AG09319 (cell line): Measurements from ENCODE around the gene KRTAP5-5.
"Not testable (repeated sequence)": the region's sequence is repeated elsewhere in the genome, so short reads cannot be mapped to it uniquely, and the experiment has no call there.

Experiments used
- DNase-seq: peaks from one replicate; pipeline ENCODE4 v3.0.0-alpha.2; 2010; ENCODE audit warnings: low read depth; ENCODE audit errors: extremely low read depth
- TF ChIP-seq, protein P1 (sequence below): IDR thresholded peaks from 2 replicates; pipeline ENCODE4 v1.5.1; 2011; ENCODE audit warnings: low read depth, mild to moderate bottlenecking, inconsistent platforms, low read length, moderate library complexity

The KRTAP5-5 gene

DNA sequence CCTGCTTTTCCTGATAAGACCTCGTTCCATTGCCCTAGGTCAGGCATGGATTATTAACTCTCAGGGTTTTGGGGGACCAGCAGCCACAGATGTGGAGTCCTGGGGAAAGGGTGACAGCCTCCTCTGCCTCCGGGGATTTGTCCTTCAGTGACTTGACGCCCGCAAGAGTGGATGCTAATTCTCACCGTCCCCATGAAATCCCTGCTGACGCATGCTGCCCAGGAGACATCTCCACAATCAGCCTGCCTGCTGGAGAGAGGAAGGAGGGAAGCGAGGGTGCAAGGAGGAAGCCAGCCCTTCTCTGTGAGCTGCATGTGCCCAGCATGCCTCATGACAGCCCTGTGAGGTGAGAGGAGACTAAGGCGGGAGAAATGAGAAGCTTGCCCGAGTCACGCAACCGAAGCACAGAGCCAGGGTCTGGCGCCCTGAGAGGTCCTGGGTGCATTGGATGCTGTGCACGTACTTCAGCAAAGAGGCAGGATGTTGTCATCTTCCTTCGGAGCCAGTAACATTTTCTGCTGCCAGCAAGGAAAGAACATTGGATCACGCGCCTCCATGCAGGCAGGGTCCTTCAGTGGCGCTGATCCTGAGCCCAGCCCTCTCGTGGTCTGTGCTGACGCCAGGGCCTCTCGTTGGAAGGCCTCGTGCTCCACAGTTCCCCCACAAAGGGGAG lies 40.1 kb downstream of the KRTAP5-5 start:
- TF ChIP-seq, protein P1, sequence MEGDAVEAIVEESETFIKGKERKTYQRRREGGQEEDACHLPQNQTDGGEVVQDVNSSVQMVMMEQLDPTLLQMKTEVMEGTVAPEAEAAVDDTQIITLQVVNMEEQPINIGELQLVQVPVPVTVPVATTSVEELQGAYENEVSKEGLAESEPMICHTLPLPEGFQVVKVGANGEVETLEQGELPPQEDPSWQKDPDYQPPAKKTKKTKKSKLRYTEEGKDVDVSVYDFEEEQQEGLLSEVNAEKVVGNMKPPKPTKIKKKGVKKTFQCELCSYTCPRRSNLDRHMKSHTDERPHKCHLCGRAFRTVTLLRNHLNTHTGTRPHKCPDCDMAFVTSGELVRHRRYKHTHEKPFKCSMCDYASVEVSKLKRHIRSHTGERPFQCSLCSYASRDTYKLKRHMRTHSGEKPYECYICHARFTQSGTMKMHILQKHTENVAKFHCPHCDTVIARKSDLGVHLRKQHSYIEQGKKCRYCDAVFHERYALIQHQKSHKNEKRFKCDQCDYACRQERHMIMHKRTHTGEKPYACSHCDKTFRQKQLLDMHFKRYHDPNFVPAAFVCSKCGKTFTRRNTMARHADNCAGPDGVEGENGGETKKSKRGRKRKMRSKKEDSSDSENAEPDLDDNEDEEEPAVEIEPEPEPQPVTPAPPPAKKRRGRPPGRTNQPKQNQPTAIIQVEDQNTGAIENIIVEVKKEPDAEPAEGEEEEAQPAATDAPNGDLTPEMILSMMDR: no peak
- DNase-seq: no peak

DNA sequence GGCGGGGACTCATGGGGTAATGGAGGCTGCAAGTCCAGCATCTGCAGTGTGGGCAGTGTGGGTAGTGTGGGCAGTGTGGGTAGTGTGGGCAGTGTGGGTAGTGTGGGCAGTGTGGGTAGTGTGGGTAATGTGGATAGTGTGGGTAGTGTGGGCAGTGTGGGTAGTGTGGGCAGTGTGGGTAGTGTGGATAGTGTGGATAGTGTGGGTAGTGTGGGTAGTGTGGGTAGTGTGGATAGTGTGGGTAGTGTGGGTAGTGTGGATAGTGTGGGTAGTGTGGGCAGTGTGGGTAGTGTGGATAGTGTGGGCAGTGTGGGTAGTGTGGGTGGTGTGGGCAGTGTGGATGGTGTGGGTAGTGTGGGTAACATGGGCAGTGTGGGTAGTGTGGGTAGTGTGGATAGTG lies 40.9 kb downstream of the KRTAP5-5 start:
- not testable (repeated sequence) for DNase-seq

DNA sequence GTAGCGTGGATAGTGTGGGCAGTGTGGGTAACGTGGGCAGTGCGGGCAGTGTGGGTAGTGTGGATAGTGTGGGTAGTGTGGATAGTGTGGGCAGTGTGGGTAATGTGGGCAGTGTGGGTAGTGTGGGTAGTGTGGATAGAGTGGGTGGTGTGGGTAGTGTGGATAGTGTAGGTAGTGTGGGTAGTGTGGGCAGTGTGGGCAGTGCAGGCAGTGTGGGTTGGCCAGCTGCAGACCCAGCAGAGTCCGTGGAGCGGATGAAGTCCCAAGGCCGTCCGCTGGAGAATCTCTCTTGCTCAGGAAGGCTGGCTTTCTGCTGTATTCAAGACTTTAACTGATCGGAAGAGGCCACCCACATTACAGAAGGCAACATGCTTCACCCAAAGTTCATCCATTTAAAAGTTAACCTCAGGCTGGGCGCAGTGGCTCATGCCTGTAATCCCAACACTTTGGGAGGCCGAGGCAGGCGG lies 41.4 kb downstream of the KRTAP5-5 start:
- no peak for DNase-seq
- TF ChIP-seq, protein P1: no peak

DNA sequence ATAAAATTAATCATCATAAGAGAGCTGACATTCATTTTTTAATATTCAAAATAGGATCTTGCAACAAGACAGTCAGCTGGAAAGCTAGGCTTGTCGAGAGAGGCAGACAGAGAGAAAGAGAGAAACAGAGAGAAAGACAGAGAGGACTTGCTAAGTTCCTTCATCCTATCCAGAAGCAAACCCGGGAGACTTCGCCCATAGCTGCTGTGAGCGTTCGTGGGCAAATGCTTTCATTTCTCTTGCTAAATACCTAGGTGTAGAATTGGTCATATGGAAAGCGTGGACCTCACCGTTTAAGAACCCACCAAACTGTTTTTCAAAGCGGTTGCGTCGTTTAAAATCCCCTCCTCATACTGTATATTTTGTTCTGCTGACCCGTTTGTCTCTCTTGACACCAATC lies 42.1 kb downstream of the KRTAP5-5 start:
- TF ChIP-seq, protein P1: no peak
- DNase-seq: no peak

DNA sequence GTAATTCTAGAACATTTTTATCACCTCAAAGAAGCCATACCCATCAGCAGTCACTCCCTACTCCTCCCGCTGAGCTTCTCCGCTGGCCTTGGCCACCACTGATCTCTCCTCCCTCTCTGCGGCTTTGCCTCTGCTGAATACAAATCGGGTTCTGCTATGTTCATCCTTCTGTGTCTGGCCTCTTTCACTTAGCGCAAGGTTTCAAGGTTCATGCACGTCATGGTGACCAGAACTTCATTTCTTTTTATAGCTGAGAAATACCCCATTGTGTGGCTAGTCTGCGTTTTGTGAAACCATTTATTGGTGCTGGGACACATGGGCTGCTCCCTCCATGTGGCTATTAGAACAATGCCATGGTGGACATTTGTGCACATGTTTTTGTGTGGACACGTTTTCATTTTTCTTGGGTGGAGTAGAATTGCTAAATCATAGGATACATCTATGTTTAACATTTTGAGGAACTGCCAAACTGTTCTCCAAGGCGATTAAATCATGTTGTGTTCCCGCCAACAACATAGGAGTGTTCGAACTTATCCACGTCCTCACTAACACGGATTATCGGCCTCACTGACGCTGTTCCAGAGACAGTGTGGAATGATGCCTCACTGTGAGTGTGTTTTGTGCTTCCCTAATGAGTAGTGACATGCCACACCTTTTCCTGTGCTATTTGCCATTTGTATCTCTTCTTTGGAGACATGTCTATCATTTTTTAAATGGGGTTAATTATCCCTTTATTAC lies 43.2 kb downstream of the KRTAP5-5 start:
- DNase-seq: no peak
- TF ChIP-seq, protein P1: no peak

DNA sequence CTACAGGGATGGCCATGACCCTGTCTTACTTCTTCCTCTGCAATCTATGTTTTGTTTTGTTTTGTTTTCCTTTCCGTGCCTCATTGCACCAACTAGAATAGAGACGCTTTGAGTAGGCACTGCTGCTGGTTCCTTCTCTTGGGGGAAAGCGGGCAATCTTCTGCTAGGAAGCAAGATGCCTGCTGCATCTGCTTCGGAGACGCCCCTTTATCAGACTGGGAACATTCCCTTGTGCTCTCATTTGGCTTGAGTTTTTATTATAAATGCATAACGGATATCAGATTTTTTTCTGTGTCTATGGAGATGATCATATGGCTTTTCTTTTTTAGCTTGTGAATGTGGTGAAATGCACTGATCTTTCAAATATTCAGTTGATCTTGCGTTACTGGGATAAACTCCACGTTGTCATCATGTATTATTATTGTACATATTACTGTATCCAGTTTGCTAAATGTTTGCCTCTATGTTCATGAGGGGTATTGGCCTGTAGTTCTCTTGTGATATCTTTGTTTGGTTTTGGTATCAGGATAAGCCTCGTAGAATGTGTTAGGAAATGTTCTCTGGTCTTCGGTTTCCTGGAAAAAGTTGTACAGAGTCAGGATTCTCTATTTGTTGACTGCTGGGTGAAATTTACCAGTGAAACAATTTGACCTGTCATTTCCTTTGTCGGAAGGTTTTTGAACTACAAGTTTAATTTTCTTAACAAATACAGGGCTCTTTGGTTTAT lies 44.0 kb downstream of the KRTAP5-5 start:
- TF ChIP-seq, protein P1: no peak
- no peak for DNase-seq

DNA sequence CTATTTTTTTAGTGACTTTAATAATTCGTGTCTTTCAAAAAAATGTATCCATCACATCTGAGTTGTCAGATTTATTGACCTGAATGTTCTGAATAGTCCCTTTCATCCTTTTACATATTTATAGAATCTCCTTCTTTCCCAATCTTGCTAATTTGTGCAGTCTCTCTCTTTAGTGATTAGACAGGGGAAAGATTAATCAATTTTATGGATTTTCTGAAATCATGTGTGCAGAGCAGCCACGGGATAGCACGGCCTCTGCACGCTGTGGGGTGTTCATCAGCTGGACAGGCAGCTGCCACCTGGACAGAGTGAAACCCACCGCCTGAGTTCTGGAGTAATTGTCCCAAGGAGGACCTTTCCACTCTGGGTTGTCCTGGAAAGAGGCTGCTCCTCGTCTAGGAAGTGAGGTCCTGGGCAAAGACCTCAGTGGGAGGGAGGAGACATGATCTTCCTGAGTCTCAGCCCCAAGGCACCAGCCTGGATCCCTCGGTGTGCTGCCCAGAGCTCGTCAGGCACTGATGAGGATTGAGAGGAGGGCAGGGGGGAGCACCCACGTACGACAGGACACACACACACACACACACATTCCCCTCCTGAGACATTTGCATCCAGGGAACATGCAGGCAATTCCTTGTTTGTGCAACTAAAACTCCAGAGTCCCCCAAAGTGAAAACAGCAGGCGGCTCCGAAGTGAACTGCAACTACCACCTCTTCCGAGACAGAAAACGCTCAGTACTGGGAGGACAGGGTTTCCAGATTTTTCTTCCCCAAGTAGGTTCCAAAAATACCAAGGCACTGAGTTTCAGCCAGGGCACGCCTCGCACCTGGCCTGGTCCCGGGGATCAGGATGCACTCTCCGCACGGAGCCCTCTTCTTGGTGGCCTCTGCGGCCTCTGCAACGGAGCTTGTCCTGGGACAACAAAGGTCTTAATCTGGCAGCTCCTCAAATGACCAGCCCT lies 44.9 kb downstream of the KRTAP5-5 start:
- DNase-seq: no peak
- TF ChIP-seq, protein P1: no peak
